ENCODE results near the gene WDFY2. TPM values are rescaled to one million over a fixed set of nuclear protein-coding genes. Genes with fewer than 3 reads are reported as not detected.
A peak's percentile ranks its signal among the peaks of the same experiment; 100 is the strongest.
"Not testable (repeated sequence)": the region's sequence is repeated elsewhere in the genome, so short reads cannot be mapped to it uniquely, and the experiment has no call there.

WDFY2 gene
- polyA plus RNA-seq, 3 donors, result 4.4 to 8.9 (median 4.8) TPM

GRCh38 chr13:51559946-51560735 is 24.1 kb upstream of the WDFY2 start:
- 30 to 76% (median 36%) methylated on average over 1 of the region's 1 CpG for WGBS, 3 donors

GRCh38 chr13:51562011-51562671 is 22.1 kb upstream of the WDFY2 start:
- WGBS, 3 donors, result 59 to 74% (median 71%) methylated on average over 9 of the region's 9 CpGs

More at GRCh38 chr13:51559946-51560735, 24.1 kb upstream of the WDFY2 start:
- no peak overlapping the region for H3K27ac ChIP-seq (ENCODE audit: low read depth, low read length)

GRCh38 chr13:51564252-51564651 is 20.0 kb upstream of the WDFY2 start:
- WGBS, 3 donors, result 54 to 76% (median 60%) methylated on average over 3 of the region's 3 CpGs
- no peak overlapping the region for H3K27ac ChIP-seq (ENCODE audit: low read depth, low read length)

More at GRCh38 chr13:51562011-51562671, 22.1 kb upstream of the WDFY2 start:
- no peak overlapping the region for H3K27ac ChIP-seq (ENCODE audit: low read depth, low read length)

- 85 to 100% (median 91%) methylated on average over 1 of the region's 1 CpG for WGBS, 3 donors
- no peak overlapping the region for H3K27ac ChIP-seq (ENCODE audit: low read depth, low read length)
These were observed 19.6 kb upstream of the WDFY2 start for GRCh38 chr13:51564671-51565070.

GRCh38 chr13:51569001-51569400 is 15.3 kb upstream of the WDFY2 start:
- H3K27ac ChIP-seq (ENCODE audit: low read depth, low read length), result not testable (repeated sequence)
- WGBS, 3 donors, result 86 to 93% (median 92%) methylated on average over 3 to 4 of the region's 4 CpGs

- WGBS, 3 donors, result 93 to 100% (median 100%) methylated on average over 1 of the region's 1 CpG
- H3K27ac ChIP-seq (ENCODE audit: low read depth, low read length), result no peak overlapping the region
These were observed 7.5 kb upstream of the WDFY2 start for GRCh38 chr13:51576754-51577153.

GRCh38 chr13:51577690-51578089 is 6.6 kb upstream of the WDFY2 start:
- no peak overlapping the region for H3K27ac ChIP-seq (ENCODE audit: low read depth, low read length)
- WGBS, 3 donors, result 21 to 86% (median 85%) methylated on average over 4 of the region's 4 CpGs

GRCh38 chr13:51579676-51580075 is 4.6 kb upstream of the WDFY2 start:
- 86 to 89% (median 88%) methylated on average over 6 to 7 of the region's 7 CpGs for WGBS, 3 donors
- no peak overlapping the region for H3K27ac ChIP-seq (ENCODE audit: low read depth, low read length)

GRCh38 chr13:51581148-51581820 is 3.0 kb upstream of the WDFY2 start:
- H3K27ac ChIP-seq (ENCODE audit: low read depth, low read length), result no peak overlapping the region
- WGBS, 3 donors, result 71 to 86% (median 79%) methylated on average over 1 of the region's 1 CpG

GRCh38 chr13:51583469-51583874 is 790 bp upstream of the WDFY2 start:
- peak overlapping the region; percentile 57 for H3K27ac ChIP-seq (ENCODE audit: low read depth, low read length)
- WGBS, 3 donors, result 24 to 26% (median 26%) methylated on average over 9 of the region's 9 CpGs

- H3K27ac ChIP-seq (ENCODE audit: low read depth, low read length), result no peak overlapping the region
- WGBS, 3 donors, result 1% methylated on average over 52 to 53 of the region's 53 CpGs
These were observed 740 bp downstream of the WDFY2 start for GRCh38 chr13:51584731-51585672.

- 35 to 45% (median 41%) methylated on average over 4 of the region's 4 CpGs for WGBS, 3 donors
- H3K27ac ChIP-seq (ENCODE audit: low read depth, low read length), result no peak overlapping the region
These were observed 1.4 kb downstream of the WDFY2 start for GRCh38 chr13:51585696-51586095.

GRCh38 chr13:51587372-51587771 is 3.1 kb downstream of the WDFY2 start:
- WGBS, 3 donors, result 49 to 87% (median 83%) methylated on average over 3 of the region's 3 CpGs

GRCh38 chr13:51588406-51588949 is 4.2 kb downstream of the WDFY2 start:
- H3K27ac ChIP-seq (ENCODE audit: low read depth, low read length), result no peak overlapping the region
- WGBS, 3 donors, result 48 to 72% (median 62%) methylated on average over 2 of the region's 2 CpGs

More at GRCh38 chr13:51587372-51587771, 3.1 kb downstream of the WDFY2 start:
- H3K27ac ChIP-seq (ENCODE audit: low read depth, low read length), result no peak overlapping the region

GRCh38 chr13:51589793-51590192 is 5.5 kb downstream of the WDFY2 start:
- H3K27ac ChIP-seq (ENCODE audit: low read depth, low read length), result no peak overlapping the region
- 46 to 61% (median 57%) methylated on average over 2 of the region's 2 CpGs for WGBS, 3 donors

GRCh38 chr13:51590231-51590970 is 6.1 kb downstream of the WDFY2 start:
- H3K27ac ChIP-seq (ENCODE audit: low read depth, low read length), result no peak overlapping the region
- 23 to 38% (median 34%) methylated on average over 1 of the region's 1 CpG for WGBS, 3 donors

GRCh38 chr13:51590971-51591627 is 6.8 kb downstream of the WDFY2 start:
- WGBS, 3 donors, result 13 to 36% (median 30%) methylated on average over 4 of the region's 4 CpGs
- H3K27ac ChIP-seq (ENCODE audit: low read depth, low read length), result no peak overlapping the region
